HG02840 (cell line): ENCODE data around the gene DAPK2.

Source experiments
- ATAC-seq: cut with Tn5 transposase; IDR thresholded peaks from one replicate; pipeline ENCODE4 v1.9.1; 2021; ENCODE audit warnings: mild to moderate bottlenecking, moderate library complexity, moderate number of reproducible peaks; ENCODE audit not compliant: unreplicated experiment, low FRiP score

The DAPK2 gene

GRCh38 chr15:63946524-63947065 lies 99.7 kb downstream of the DAPK2 start:
- no peak for ATAC-seq

GRCh38 chr15:63945838-63946298 lies 100.4 kb downstream of the DAPK2 start:
- no peak for ATAC-seq

- ATAC-seq: no peak
Measured at GRCh38 chr15:63945007-63945788, 101.1 kb downstream of the DAPK2 start.

- no peak for ATAC-seq
Measured at GRCh38 chr15:63944681-63944955, 101.7 kb downstream of the DAPK2 start.

- no peak for ATAC-seq
Measured at GRCh38 chr15:63943829-63944680, 102.2 kb downstream of the DAPK2 start.

- ATAC-seq: no peak
Measured at GRCh38 chr15:63942486-63943365, 103.6 kb downstream of the DAPK2 start.

GRCh38 chr15:63941698-63942465 lies 104.4 kb downstream of the DAPK2 start:
- ATAC-seq: no peak

- no peak for ATAC-seq
Measured at GRCh38 chr15:63940966-63941620, 105.2 kb downstream of the DAPK2 start.

GRCh38 chr15:63939531-63940130 lies 106.7 kb downstream of the DAPK2 start:
- no peak for ATAC-seq

GRCh38 chr15:63938486-63939061 lies 107.7 kb downstream of the DAPK2 start:
- no peak for ATAC-seq

GRCh38 chr15:63933522-63933921 lies 112.8 kb downstream of the DAPK2 start:
- no peak for ATAC-seq

GRCh38 chr15:63931556-63931955 lies 114.7 kb downstream of the DAPK2 start:
- ATAC-seq: no peak

- ATAC-seq: no peak
Measured at GRCh38 chr15:63930034-63930433, 116.3 kb downstream of the DAPK2 start.

- no peak for ATAC-seq
Measured at GRCh38 chr15:63928185-63928842, 118.0 kb downstream of the DAPK2 start.

- ATAC-seq: no peak
Measured at GRCh38 chr15:63923993-63924950, 122.0 kb downstream of the DAPK2 start.

- no peak for ATAC-seq
Measured at GRCh38 chr15:63922916-63923315, 123.4 kb downstream of the DAPK2 start.
